Muscle layer of duodenum (tissue), 2 donors: Measurements from ENCODE around the gene TUBB2A.
"Not testable (repeated sequence)": the region's sequence is repeated elsewhere in the genome, so short reads cannot be mapped to it uniquely, and the experiment has no call there.

Experiments
- H3K27ac ChIP-seq: one replicate; pipeline ENCODE4 v1.7.0; 2013; ENCODE audit warnings: mild to moderate bottlenecking, low read length
- H3K27me3 ChIP-seq: one replicate; pipeline ENCODE4 v1.7.0; 2013; ENCODE audit warnings: low read depth, mild to moderate bottlenecking, control low read depth, low read length
- H3K36me3 ChIP-seq, 2 donors: one replicate each; pipeline ENCODE4 v1.7.0; 2013; ENCODE audit warnings: low read length in 2 of 2, control low read depth in 1 of 2, mild to moderate bottlenecking in 1 of 2; ENCODE audit not compliant: insufficient read depth in 2 of 2, control insufficient read depth in 1 of 2
- H3K4me1 ChIP-seq, 2 donors: one replicate each; pipeline ENCODE4 v1.7.0; 2013; ENCODE audit warnings: low read length in 2 of 2, mild to moderate bottlenecking in 2 of 2, control low read depth in 1 of 2, moderate library complexity in 1 of 2; ENCODE audit not compliant: insufficient read depth in 2 of 2, control insufficient read depth in 1 of 2
- H3K4me3 ChIP-seq, 2 donors: one replicate each; pipeline ENCODE4 v1.7.0; 2013; ENCODE audit warnings: low read length in 2 of 2, low read depth in 1 of 2, mild to moderate bottlenecking in 1 of 2
- H3K9me3 ChIP-seq, 2 donors: one replicate each; pipeline ENCODE4 v1.7.0; 2013; ENCODE audit warnings: low read length in 2 of 2, control low read depth in 1 of 2, mild to moderate bottlenecking in 1 of 2; ENCODE audit not compliant: control insufficient read depth in 1 of 2
- donor health status: healthy.

Gene TUBB2A

GRCh38 chr6:3147914-3148757 lies 9.2 kb downstream of the TUBB2A start:
- H3K36me3 ChIP-seq: peaks cover 11 to 28% of the 10 kb centered on the region in 2 donors
- H3K27ac ChIP-seq: no peak overlapping the region
- H3K9me3 ChIP-seq: no peaks in the 10 kb centered on the region
- H3K27me3 ChIP-seq: no peaks in the 10 kb centered on the region
- peaks cover 0 to 5% of the 10 kb centered on the region in 2 donors for H3K4me1 ChIP-seq
- no peak overlapping the region for H3K4me3 ChIP-seq

- Histone ChIP-seq H3K36me3 (peaks cover 10 to 32% of the 10 kb centered on the region in 2 donors), H3K4me1 (peaks cover 0 to 3% of the 10 kb centered on the region in 2 donors), H3K4me3 (no peak overlapping the region)
These were observed 12.8 kb downstream of the TUBB2A start for GRCh38 chr6:3144571-3144970.

GRCh38 chr6:3143158-3143557 lies 14.2 kb downstream of the TUBB2A start:
- Histone ChIP-seq H3K36me3 (peaks cover 10 to 30% of the 10 kb centered on the region in 2 donors), H3K27me3 (no peaks in the 10 kb centered on the region), H3K4me1 (peaks cover 0 to 12% of the 10 kb centered on the region in 2 donors), H3K9me3 (no peaks in the 10 kb centered on the region), H3K4me3 (no peak overlapping the region), H3K27ac (no peak overlapping the region)

More at GRCh38 chr6:3144571-3144970, 12.8 kb downstream of the TUBB2A start:
- no peak overlapping the region for H3K27ac ChIP-seq
- H3K9me3 ChIP-seq: no peaks in the 10 kb centered on the region
- H3K27me3 ChIP-seq: no peaks in the 10 kb centered on the region

- Histone ChIP-seq H3K4me1 (peaks cover 0 to 12% of the 10 kb centered on the region in 2 donors), H3K4me3 (no peak overlapping the region), H3K9me3 (no peaks in the 10 kb centered on the region), H3K27me3 (no peaks in the 10 kb centered on the region), H3K27ac (no peak overlapping the region), H3K36me3 (peaks cover 9 to 30% of the 10 kb centered on the region in 2 donors)
These were observed 14.8 kb downstream of the TUBB2A start for GRCh38 chr6:3142536-3142935.

GRCh38 chr6:3140201-3140600 lies 17.1 kb downstream of the TUBB2A start:
- no peak overlapping the region for H3K27ac ChIP-seq
- H3K27me3 ChIP-seq: no peaks in the 10 kb centered on the region
- H3K4me3 ChIP-seq: no peak overlapping the region
- no peaks in the 10 kb centered on the region for H3K9me3 ChIP-seq
- peaks cover 0 to 12% of the 10 kb centered on the region in 2 donors for H3K4me1 ChIP-seq
- peaks cover 15 to 39% of the 10 kb centered on the region in 2 donors for H3K36me3 ChIP-seq

GRCh38 chr6:3139090-3139903 lies 18.0 kb downstream of the TUBB2A start:
- Histone ChIP-seq H3K4me1 (peaks cover 0 to 12% of the 10 kb centered on the region in 2 donors), H3K27ac (no peak overlapping the region), H3K4me3 (no peak overlapping the region), H3K36me3 (peaks cover 15 to 39% of the 10 kb centered on the region in 2 donors), H3K9me3 (no peaks in the 10 kb centered on the region), H3K27me3 (no peaks in the 10 kb centered on the region)

- no peaks in the 10 kb centered on the region for H3K9me3 ChIP-seq
- no peaks in the 10 kb centered on the region for H3K27me3 ChIP-seq
- peaks cover 20 to 37% of the 10 kb centered on the region in 2 donors for H3K36me3 ChIP-seq
- peaks cover 0 to 12% of the 10 kb centered on the region in 2 donors for H3K4me1 ChIP-seq
- no peak overlapping the region for H3K27ac ChIP-seq
- no peak overlapping the region for H3K4me3 ChIP-seq
These were observed 19.0 kb downstream of the TUBB2A start for GRCh38 chr6:3138341-3138740.

GRCh38 chr6:3137873-3138272 lies 19.5 kb downstream of the TUBB2A start:
- peaks cover 20 to 36% of the 10 kb centered on the region in 2 donors for H3K36me3 ChIP-seq
- H3K27ac ChIP-seq: not testable (repeated sequence)

GRCh38 chr6:3137057-3137777 lies 20.1 kb downstream of the TUBB2A start:
- H3K9me3 ChIP-seq: no peaks in the 10 kb centered on the region
- peaks cover 0 to 12% of the 10 kb centered on the region in 2 donors for H3K4me1 ChIP-seq
- no peak overlapping the region for H3K4me3 ChIP-seq
- H3K27me3 ChIP-seq: no peaks in the 10 kb centered on the region
- H3K36me3 ChIP-seq: peaks cover 20 to 34% of the 10 kb centered on the region in 2 donors
- no peak overlapping the region for H3K27ac ChIP-seq

More at GRCh38 chr6:3137873-3138272, 19.5 kb downstream of the TUBB2A start:
- H3K9me3 ChIP-seq, H3K4me3 ChIP-seq, H3K27me3 ChIP-seq: not testable (repeated sequence)
- peaks cover 0 to 12% of the 10 kb centered on the region in 2 donors for H3K4me1 ChIP-seq

GRCh38 chr6:3136292-3137011 lies 20.9 kb downstream of the TUBB2A start:
- Histone ChIP-seq H3K4me1 (peaks cover 0 to 12% of the 10 kb centered on the region in 2 donors), H3K27me3 (no peaks in the 10 kb centered on the region), H3K27ac (no peak overlapping the region), H3K9me3 (no peaks in the 10 kb centered on the region), H3K4me3 (no peak overlapping the region), H3K36me3 (peaks cover 24 to 41% of the 10 kb centered on the region in 2 donors)
